Stimulated activated naive B cell treated with anti-CD40 and anti-IgM and Interleukin-4, amounts not matched to agents 10 μg/mL and 1 μg/mL and 100 μg/mL, for 72 hours (primary cell): ENCODE results near the gene MTF2.
"Not testable (repeated sequence)": the region's sequence is repeated elsewhere in the genome, so short reads cannot be mapped to it uniquely, and the experiment has no call there.

Experiments
- ATAC-seq, 2 donors: fragments of 150-1000 bp; cut with Tn5 transposase; replicated peaks; 2 replicates each; pipeline ENCODE4 v1.10.0; 2021; ENCODE audit warnings: moderate library complexity in 1 of 2
- DNase-seq: peaks from one replicate; pipeline ENCODE4 v3.0.0; 2021
- H3K27ac Mint-ChIP-seq: one replicate; pipeline ENCODE4 v1.8.0; 2022; ENCODE audit warnings: mild to moderate bottlenecking, mixed read lengths
- H3K27me3 Mint-ChIP-seq, 2 donors: one replicate each; pipeline ENCODE4 v1.8.0; 2022; ENCODE audit warnings: mixed read lengths in 2 of 2
- H3K36me3 Mint-ChIP-seq, 2 donors: one replicate each; pipeline ENCODE4 v1.8.0; 2022; ENCODE audit warnings: mixed read lengths in 2 of 2, mild to moderate bottlenecking in 1 of 2
- H3K4me1 Mint-ChIP-seq, 2 donors: one replicate each; pipeline ENCODE4 v1.8.0; 2022; ENCODE audit warnings: mixed read lengths in 2 of 2, mild to moderate bottlenecking in 1 of 2
- H3K4me3 Mint-ChIP-seq, 2 donors: one replicate each; pipeline ENCODE4 v1.8.0; 2022; ENCODE audit warnings: mild to moderate bottlenecking in 2 of 2, mixed read lengths in 2 of 2, moderate library complexity in 1 of 2
- H3K9me3 Mint-ChIP-seq, 2 donors: one replicate each; pipeline ENCODE4 v1.8.0; 2022; ENCODE audit warnings: mixed read lengths in 2 of 2, mild to moderate bottlenecking in 1 of 2

The MTF2 gene

GRCh38 chr1:93078986-93079654 lies at the start of gene MTF2:
Gene MTF2, plus strand, starts transcription at chr1:93079283. Its CDS starts 244 bp downstream, at chr1:93079527.
- H3K4me1 Mint-ChIP-seq, result peaks cover 9 to 26% of the 10 kb centered on the region in 2 donors
- peak within 1 kb of the TSS; percentile 86 to 93 for H3K4me3 Mint-ChIP-seq
- ATAC-seq (peak; percentile 91 to 95), DNase-seq (peak; percentile 95)
- H3K27ac Mint-ChIP-seq, result peak within 1 kb of the TSS; percentile 93
- no peaks in the 10 kb centered on the region for H3K27me3 Mint-ChIP-seq
- H3K36me3 Mint-ChIP-seq, result peaks cover 11 to 21% of the 10 kb centered on the region in 2 donors
- H3K9me3 Mint-ChIP-seq, result no peaks in the 10 kb centered on the region

- H3K4me3 Mint-ChIP-seq, result no peak overlapping the region
- peaks cover 14 to 19% of the 10 kb centered on the region in 2 donors for H3K4me1 Mint-ChIP-seq
- H3K9me3 Mint-ChIP-seq, result no peaks in the 10 kb centered on the region
- no peak overlapping the region for H3K27ac Mint-ChIP-seq
- ATAC-seq, result peak in 1 of 2 donors; percentile 30
- no peaks in the 10 kb centered on the region for H3K36me3 Mint-ChIP-seq
- no peak for DNase-seq
- no peaks in the 10 kb centered on the region for H3K27me3 Mint-ChIP-seq
Measured at GRCh38 chr1:93029317-93029716, 49.8 kb upstream of the MTF2 start.

- H3K4me1 Mint-ChIP-seq, result peaks cover 14 to 19% of the 10 kb centered on the region in 2 donors
- not testable (repeated sequence) for H3K36me3 Mint-ChIP-seq, H3K27me3 Mint-ChIP-seq, H3K27ac Mint-ChIP-seq, H3K9me3 Mint-ChIP-seq, H3K4me3 Mint-ChIP-seq, ATAC-seq, DNase-seq
Measured at GRCh38 chr1:93030191-93030590, 48.9 kb upstream of the MTF2 start.

GRCh38 chr1:93031711-93032110 lies 47.4 kb upstream of the MTF2 start:
- ATAC-seq (no peak), DNase-seq (no peak)
- Mint-ChIP-seq H3K27me3 (no peaks in the 10 kb centered on the region), H3K27ac (no peak overlapping the region), H3K4me3 (no peak overlapping the region), H3K36me3 (no peaks in the 10 kb centered on the region), H3K9me3 (no peaks in the 10 kb centered on the region), H3K4me1 (peaks cover 14 to 19% of the 10 kb centered on the region in 2 donors)

- Mint-ChIP-seq H3K27ac (peak overlapping the region; percentile 32), H3K36me3 (no peaks in the 10 kb centered on the region), H3K4me3 (peak overlapping the region in 1 of 2 donors; percentile 6), H3K4me1 (peaks cover 14 to 19% of the 10 kb centered on the region in 2 donors), H3K9me3 (no peaks in the 10 kb centered on the region), H3K27me3 (no peaks in the 10 kb centered on the region)
- peak; percentile 35 to 43 for ATAC-seq
- DNase-seq, result no peak
Measured at GRCh38 chr1:93033029-93033428, 46.1 kb upstream of the MTF2 start.

- Mint-ChIP-seq H3K9me3 (no peaks in the 10 kb centered on the region), H3K36me3 (no peaks in the 10 kb centered on the region), H3K4me1 (peaks cover 14 to 19% of the 10 kb centered on the region in 2 donors), H3K27ac (peak overlapping the region; percentile 3), H3K27me3 (no peaks in the 10 kb centered on the region), H3K4me3 (peak overlapping the region in 1 of 2 donors; percentile 11)
- ATAC-seq (peak; percentile 97 to 99), DNase-seq (no peak)
Measured at GRCh38 chr1:93033785-93034184, 45.3 kb upstream of the MTF2 start.

- Mint-ChIP-seq H3K36me3 (no peaks in the 10 kb centered on the region), H3K27me3 (no peaks in the 10 kb centered on the region), H3K27ac (no peak overlapping the region), H3K4me3 (no peak overlapping the region), H3K4me1 (peaks cover 12 to 16% of the 10 kb centered on the region in 2 donors), H3K9me3 (no peaks in the 10 kb centered on the region)
- ATAC-seq (no peak), DNase-seq (no peak)
Measured at GRCh38 chr1:93034397-93034796, 44.7 kb upstream of the MTF2 start.

GRCh38 chr1:93036672-93037071 lies 42.4 kb upstream of the MTF2 start:
- no peaks in the 10 kb centered on the region for H3K9me3 Mint-ChIP-seq
- H3K4me1 Mint-ChIP-seq, result peaks cover 11 to 14% of the 10 kb centered on the region in 2 donors
- H3K27me3 Mint-ChIP-seq, result no peaks in the 10 kb centered on the region
- DNase-seq (no peak), ATAC-seq (no peak)
- no peak overlapping the region for H3K27ac Mint-ChIP-seq
- H3K36me3 Mint-ChIP-seq, result no peaks in the 10 kb centered on the region
- no peak overlapping the region for H3K4me3 Mint-ChIP-seq

- ATAC-seq (peak; percentile 94), DNase-seq (no peak)
- Mint-ChIP-seq H3K4me1 (peaks cover 0 to 2% of the 10 kb centered on the region in 2 donors), H3K9me3 (no peaks in the 10 kb centered on the region), H3K27ac (peak overlapping the region; percentile 56), H3K4me3 (peak overlapping the region in 1 of 2 donors; percentile 50), H3K36me3 (no peaks in the 10 kb centered on the region), H3K27me3 (no peaks in the 10 kb centered on the region)
Measured at GRCh38 chr1:93042187-93043056, 36.7 kb upstream of the MTF2 start.

- no peaks in the 10 kb centered on the region for H3K36me3 Mint-ChIP-seq
Measured at GRCh38 chr1:93043057-93043557, 36.0 kb upstream of the MTF2 start.

GRCh38 chr1:93047618-93048017 lies 31.5 kb upstream of the MTF2 start:
- H3K36me3 Mint-ChIP-seq, result no peaks in the 10 kb centered on the region
- no peak overlapping the region for H3K27ac Mint-ChIP-seq
- H3K4me3 Mint-ChIP-seq, result no peak overlapping the region
- no peaks in the 10 kb centered on the region for H3K4me1 Mint-ChIP-seq
- DNase-seq, result no peak
- no peak for ATAC-seq
- H3K9me3 Mint-ChIP-seq, result no peaks in the 10 kb centered on the region
- no peaks in the 10 kb centered on the region for H3K27me3 Mint-ChIP-seq

More at GRCh38 chr1:93043057-93043557, 36.0 kb upstream of the MTF2 start:
- DNase-seq, result no peak
- Mint-ChIP-seq H3K27ac (no peak overlapping the region), H3K4me1 (peaks cover 0 to 2% of the 10 kb centered on the region in 2 donors), H3K4me3 (no peak overlapping the region), H3K9me3 (no peaks in the 10 kb centered on the region), H3K27me3 (no peaks in the 10 kb centered on the region)
- no peak for ATAC-seq

- Mint-ChIP-seq H3K4me3 (no peak overlapping the region), H3K27ac (no peak overlapping the region), H3K27me3 (peaks cover 0 to 4% of the 10 kb centered on the region in 2 donors), H3K9me3 (no peaks in the 10 kb centered on the region), H3K36me3 (no peaks in the 10 kb centered on the region), H3K4me1 (no peaks in the 10 kb centered on the region)
- ATAC-seq, result no peak
- no peak for DNase-seq
Measured at GRCh38 chr1:93051961-93052360, 27.1 kb upstream of the MTF2 start.

GRCh38 chr1:93056214-93056613 lies 22.9 kb upstream of the MTF2 start:
- Mint-ChIP-seq H3K4me3 (no peak overlapping the region), H3K27me3 (peaks cover 8 to 10% of the 10 kb centered on the region in 2 donors), H3K4me1 (no peaks in the 10 kb centered on the region), H3K36me3 (no peaks in the 10 kb centered on the region), H3K9me3 (no peaks in the 10 kb centered on the region), H3K27ac (no peak overlapping the region)
- ATAC-seq, result no peak
- no peak for DNase-seq

- DNase-seq (no peak), ATAC-seq (no peak)
- H3K4me3 Mint-ChIP-seq, result no peak overlapping the region
- no peaks in the 10 kb centered on the region for H3K9me3 Mint-ChIP-seq
- H3K36me3 Mint-ChIP-seq, result no peaks in the 10 kb centered on the region
- peaks cover 8 to 11% of the 10 kb centered on the region in 2 donors for H3K27me3 Mint-ChIP-seq
- no peak overlapping the region for H3K27ac Mint-ChIP-seq
- H3K4me1 Mint-ChIP-seq, result no peaks in the 10 kb centered on the region
Measured at GRCh38 chr1:93056649-93057048, 22.4 kb upstream of the MTF2 start.
